K562 (cell line): ENCODE measurements around the gene RAB5A. TPM values are rescaled to one million over a fixed set of nuclear protein-coding genes. Genes with fewer than 3 reads are reported as not detected.
"Not testable (repeated sequence)": the region's sequence is repeated elsewhere in the genome, so short reads cannot be mapped to it uniquely, and the experiment has no call there.

Source experiments
- ATAC-seq: fragments of 200-7000 bp; cut with Tn5 transposase; 3 replicates; pipeline ENCODE4 v1.9.1; 2020; ENCODE audit warnings: moderate library complexity
- BruUV-seq: library from RNA; stranded (reverse); fragments of 400-500 nt; replicated peaks from 2 replicates; lab custom pipeline; 2021; lab: Mats Ljungman, UMichigan
- CTCF ChIA-PET: fragments of 300-600 bp; formaldehyde crosslinking; extraction: SDS; loops from one replicate; lab custom pipeline; 2021; ENCODE audit warnings: low intra/inter-chr PET ratio; lab: Yijun Ruan, JAX
- POLR2A ChIA-PET: fragments of 300-600, 350-650 bp; sonication (Branson Sonifier 250); formaldehyde crosslinking; extraction: SDS; loops from one replicate; lab custom pipeline; 2021; ENCODE audit warnings: antibody characterized with exemption, inconsistent platforms; lab: Yijun Ruan, JAX
- DNase-seq, 4 experiments: peaks; one replicate each; pipeline versions ENCODE4 v3.0.0 to v3.0.0-alpha.2; 2011 to 2018; ENCODE audit warnings: low spot score in 3 of 4, mixed read lengths in 3 of 4; ENCODE audit errors: extremely low read depth in 1 of 4
- FAIRE-seq: peaks from 2 replicates; lab custom pipeline; 2011; peaks lifted over from hg19 to GRCh38; lab: Jason Lieb, UNC
- H2AFZ ChIP-seq: 2 replicates; pipeline ENCODE4 v1.6.0; 2011; ENCODE audit warnings: low read depth, low read length, control low read depth, inconsistent platforms
- H3K27ac ChIP-seq: fragments of 200-600 bp; 3 replicates; pipeline ENCODE4 v1.8.0; 2011; ENCODE audit warnings: low read depth, mild to moderate bottlenecking, control low read depth, inconsistent platforms, low read length, moderate library complexity, mixed read lengths; ENCODE audit errors: extremely low read depth
- H3K27me3 ChIP-seq, 2 experiments: fragments of 300-600 bp in 1 of 2; 2 replicates in 1 of 2; 3 replicates in 1 of 2; pipeline versions ENCODE4 v1.6.0 to v1.8.0; 2011; ENCODE audit warnings: inconsistent platforms in 2 of 2, low read length in 2 of 2, mild to moderate bottlenecking in 1 of 2, mixed read lengths in 1 of 2, moderate library complexity in 1 of 2; ENCODE audit not compliant: control insufficient read depth in 2 of 2, insufficient read depth in 2 of 2
- H3K36me3 ChIP-seq: fragments of 300-600 bp; 3 replicates; pipeline ENCODE4 v1.8.0; 2011; ENCODE audit warnings: mild to moderate bottlenecking, low read length, inconsistent platforms; ENCODE audit not compliant: control insufficient read depth, insufficient read depth
- H3K4me1 ChIP-seq, 2 experiments: fragments of 200-600 bp in 1 of 2; replicated peaks in 1 of 2; 2 replicates in 1 of 2; 3 replicates in 1 of 2; pipeline versions ENCODE4 v1.5.1 to v1.8.0; 2011; ENCODE audit warnings: inconsistent platforms in 2 of 2, low read length in 2 of 2, mild to moderate bottlenecking in 1 of 2, mixed read lengths in 1 of 2, moderate library complexity in 1 of 2; ENCODE audit not compliant: control insufficient read depth in 2 of 2, insufficient read depth in 2 of 2
- H3K4me2 ChIP-seq: 2 replicates; pipeline ENCODE4 v1.6.1; 2011; ENCODE audit warnings: low read length, control low read depth, inconsistent platforms, mixed read lengths; ENCODE audit not compliant: insufficient read depth
- H3K4me3 ChIP-seq: fragments of 200-600 bp; sonication (generic), shearing (Covaris generic); 2 replicates; pipeline ENCODE4 v1.5.1; 2016; ENCODE audit warnings: control low read depth, inconsistent platforms
- H3K79me2 ChIP-seq: fragments of 200-600 bp; 3 replicates; pipeline ENCODE4 v1.8.0; 2011; ENCODE audit warnings: low read length, inconsistent platforms; ENCODE audit not compliant: control insufficient read depth, insufficient read depth
- H3K9ac ChIP-seq, 2 experiments: 2 replicates each; pipeline versions ENCODE4 v1.6.0 to v1.6.1; 2011; ENCODE audit warnings: low read depth in 2 of 2, low read length in 2 of 2, control low read depth in 1 of 2, inconsistent platforms in 1 of 2, mild to moderate bottlenecking in 1 of 2, mixed read lengths in 1 of 2; ENCODE audit not compliant: insufficient read depth in 1 of 2
- H3K9me1 ChIP-seq: one replicate; pipeline ENCODE4 v1.6.0; 2011; ENCODE audit warnings: inconsistent platforms, mild to moderate bottlenecking, low read length, moderate library complexity; ENCODE audit not compliant: control insufficient read depth, insufficient read depth
- H3K9me3 ChIP-seq: replicated peaks from 2 replicates; pipeline ENCODE4 v1.5.1; 2011; ENCODE audit warnings: low read depth, low read length, inconsistent platforms; ENCODE audit not compliant: control insufficient read depth, insufficient read depth
- H4K20me1 ChIP-seq: replicated peaks from 2 replicates; pipeline ENCODE4 v1.6.1; 2011; ENCODE audit warnings: low read length, inconsistent platforms, mixed read lengths; ENCODE audit not compliant: control insufficient read depth, insufficient read depth
- ATF1 ChIP-seq, 2 experiments: fragments of 450-650 bp in 1 of 2; IDR thresholded peaks; 2 replicates each; pipeline ENCODE4 v1.6.1; 2016; ENCODE audit warnings: missing compliant biosample characterization in 1 of 2, missing genetic modification characterization in 1 of 2
- ATF7 ChIP-seq: fragments of 450-650 bp; IDR thresholded peaks from 2 replicates; pipeline ENCODE4 v1.7.1; 2014; ENCODE audit warnings: mild to moderate bottlenecking, moderate library complexity
- CREM ChIP-seq: IDR thresholded peaks from 2 replicates; pipeline ENCODE4 v1.6.1; 2014; ENCODE audit warnings: antibody characterized with exemption, low read depth
- WGBS: fragments of 100-300 bp; shearing (Covaris generic); methylation state at CpG from one replicate; pipeline ENCODE4 v1.1.6; 2016; ENCODE audit warnings: low coverage, mixed read lengths; ENCODE audit not compliant: insufficient coverage; ENCODE audit errors: missing lambda C conversion rate; 5-methylcytosine and 5-hydroxymethylcytosine counted together
- in situ Hi-C: fragments of 300-500 bp; cut with MboI; formaldehyde crosslinking; loops from 4 replicates; pipeline ENCODE4 v1.15.0; 2018; ENCODE audit warnings: inconsistent platforms, mixed read lengths
- intact Hi-C: fragments of 100-400 bp; cut with micrococcal nuclease; formaldehyde crosslinking; loops from 2 replicates; pipeline ENCODE4 v1.14.2; 2022
- polyA plus RNA-seq, 8 experiments: library from polyadenylated mRNA; depleted of rRNA in 4 of 8; stranded (reverse) in 5 of 8; unstranded in 3 of 8; fragments of >200 nt; fragmentation: Nextera tagmentation in 2 of 8; fragmentation: Illumina TruSeq in 1 of 8; extraction: Ambion mirVana in 2 of 8; extraction: Trizol in 1 of 8; gene quantifications; 2 replicates each; pipeline versions ENCODE4 v1.2.1 to v1.2.3, GENCODE V29; 2011 to 2014; ENCODE audit warnings: inconsistent platforms in 1 of 8, missing spikeins in 1 of 8
- total RNA-seq, 7 experiments: library from RNA; depleted of rRNA in 6 of 7; stranded (reverse); fragments of >200 nt in 6 of 7; fragmentation: Illumina TruSeq in 2 of 7; extraction: Trizol in 2 of 7; gene quantifications; 2 replicates each; pipeline versions ENCODE4 v1.2.1 to v1.2.3, GENCODE V29; 2011 to 2021; ENCODE audit warnings: low replicate concordance in 1 of 7
- TF ChIP-seq, protein P1 (sequence below), 2 experiments: fragments of 450-650 bp in 1 of 2; sonication (generic) in 1 of 2; formaldehyde crosslinking in 1 of 2; IDR thresholded peaks in 1 of 2; conservative IDR thresholded peaks in 1 of 2; 2 replicates each; pipeline versions ENCODE4 v1.6.1 to v1.8.1; 2016 to 2023; ENCODE audit warnings: mild to moderate bottlenecking in 2 of 2, moderate library complexity in 2 of 2, inconsistent platforms in 1 of 2, missing genetic modification reagents in 1 of 2

Gene RAB5A
- total and polyA plus RNA-seq, 9 of the 15 experiments (the other 6 are each of a cell fraction or from before 2014, with no cell fraction given): 28.3 to 64.2 (median 49.0) TPM

GRCh38 chr3:19899833-19900232, 47.1 kb upstream of the RAB5A start:
- H3K36me3 ChIP-seq; FAIRE-seq; H3K79me2 ChIP-seq; H4K20me1 ChIP-seq; DNase-seq; H3K4me2 ChIP-seq; H3K4me1 ChIP-seq; H3K9ac ChIP-seq; H3K27me3 ChIP-seq; H3K27ac ChIP-seq; in situ Hi-C loops; BruUV-seq; H3K9me1 ChIP-seq; H3K9me3 ChIP-seq; H2AFZ ChIP-seq; CTCF ChIA-PET; H3K4me3 ChIP-seq; TF ChIP-seq ATF1 (CRISPR knock-in tag; IDR thresholded peaks at IDR 0.05): not testable (repeated sequence)
- TF ChIP-seq ATF7: peak; percentile 82; the same call in 1 of the 2 replicates
- TF ChIP-seq, protein P1, sequence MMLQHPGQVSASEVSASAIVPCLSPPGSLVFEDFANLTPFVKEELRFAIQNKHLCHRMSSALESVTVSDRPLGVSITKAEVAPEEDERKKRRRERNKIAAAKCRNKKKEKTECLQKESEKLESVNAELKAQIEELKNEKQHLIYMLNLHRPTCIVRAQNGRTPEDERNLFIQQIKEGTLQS (IDR thresholded peaks at IDR 0.05): peak; percentile 85
- TF ChIP-seq, protein P1 (CRISPR knock-in tag; conservative IDR thresholded peaks at IDR 0.05): not testable (repeated sequence)
- 0 out of 2 replicates have a peak, but pooled peaks have one; percentile 16 for TF ChIP-seq CREM
- TF ChIP-seq ATF1 (tag; IDR thresholded peaks at IDR 0.05): 0 out of 2 replicates have a peak, but pooled peaks have one; percentile 24
- POLR2A ChIA-PET: interaction anchor here (3.0 kb wide), 1 partner anchor 11 kb away, joined by 12 read pairs; no protein-coding TSS in a partner anchor
- peak; percentile 40; the same call in 1 of the 3 replicates for ATAC-seq
- intact Hi-C loops: loop anchor here (5.0 kb wide), 1 partner anchor 47 kb away; the partner anchor contains the start of gene RAB5A
- WGBS: 35% methylated on average over 7 of the region's 7 CpGs
